K562 (cell line): ENCODE data around the gene KMT5B. TPM values are rescaled to one million over a fixed set of nuclear protein-coding genes. Genes with fewer than 3 reads are reported as not detected.

Experiments
- ATAC-seq: fragments of 200-7000 bp; cut with Tn5 transposase; 3 replicates; pipeline ENCODE4 v1.9.1; 2020; ENCODE audit warnings: moderate library complexity
- BruUV-seq: library from RNA; stranded (reverse); fragments of 400-500 nt; replicated peaks from 2 replicates; lab custom pipeline; 2021; lab: Mats Ljungman, UMichigan
- CTCF ChIA-PET: fragments of 300-600 bp; formaldehyde crosslinking; extraction: SDS; loops from one replicate; lab custom pipeline; 2021; ENCODE audit warnings: low intra/inter-chr PET ratio; lab: Yijun Ruan, JAX
- POLR2A ChIA-PET: fragments of 300-600, 350-650 bp; sonication (Branson Sonifier 250); formaldehyde crosslinking; extraction: SDS; loops from one replicate; lab custom pipeline; 2021; ENCODE audit warnings: antibody characterized with exemption, inconsistent platforms; lab: Yijun Ruan, JAX
- DNase-seq, 4 experiments: peaks; one replicate each; pipeline versions ENCODE4 v3.0.0 to v3.0.0-alpha.2; 2011 to 2018; ENCODE audit warnings: low spot score in 3 of 4, mixed read lengths in 3 of 4; ENCODE audit errors: extremely low read depth in 1 of 4
- FAIRE-seq: peaks from 2 replicates; lab custom pipeline; 2011; peaks lifted over from hg19 to GRCh38; lab: Jason Lieb, UNC
- H2AFZ ChIP-seq: 2 replicates; pipeline ENCODE4 v1.6.0; 2011; ENCODE audit warnings: low read depth, low read length, control low read depth, inconsistent platforms
- H3K27ac ChIP-seq: fragments of 200-600 bp; 3 replicates; pipeline ENCODE4 v1.8.0; 2011; ENCODE audit warnings: low read depth, mild to moderate bottlenecking, control low read depth, inconsistent platforms, low read length, moderate library complexity, mixed read lengths; ENCODE audit errors: extremely low read depth
- H3K27me3 ChIP-seq, 2 experiments: fragments of 300-600 bp in 1 of 2; 2 replicates in 1 of 2; 3 replicates in 1 of 2; pipeline versions ENCODE4 v1.6.0 to v1.8.0; 2011; ENCODE audit warnings: inconsistent platforms in 2 of 2, low read length in 2 of 2, mild to moderate bottlenecking in 1 of 2, mixed read lengths in 1 of 2, moderate library complexity in 1 of 2; ENCODE audit not compliant: control insufficient read depth in 2 of 2, insufficient read depth in 2 of 2
- H3K36me3 ChIP-seq: fragments of 300-600 bp; 3 replicates; pipeline ENCODE4 v1.8.0; 2011; ENCODE audit warnings: mild to moderate bottlenecking, low read length, inconsistent platforms; ENCODE audit not compliant: control insufficient read depth, insufficient read depth
- H3K4me1 ChIP-seq, 2 experiments: fragments of 200-600 bp in 1 of 2; replicated peaks in 1 of 2; 2 replicates in 1 of 2; 3 replicates in 1 of 2; pipeline versions ENCODE4 v1.5.1 to v1.8.0; 2011; ENCODE audit warnings: inconsistent platforms in 2 of 2, low read length in 2 of 2, mild to moderate bottlenecking in 1 of 2, mixed read lengths in 1 of 2, moderate library complexity in 1 of 2; ENCODE audit not compliant: control insufficient read depth in 2 of 2, insufficient read depth in 2 of 2
- H3K4me2 ChIP-seq: 2 replicates; pipeline ENCODE4 v1.6.1; 2011; ENCODE audit warnings: low read length, control low read depth, inconsistent platforms, mixed read lengths; ENCODE audit not compliant: insufficient read depth
- H3K4me3 ChIP-seq: fragments of 200-600 bp; sonication (generic), shearing (Covaris generic); 2 replicates; pipeline ENCODE4 v1.5.1; 2016; ENCODE audit warnings: control low read depth, inconsistent platforms
- H3K79me2 ChIP-seq: fragments of 200-600 bp; 3 replicates; pipeline ENCODE4 v1.8.0; 2011; ENCODE audit warnings: low read length, inconsistent platforms; ENCODE audit not compliant: control insufficient read depth, insufficient read depth
- H3K9ac ChIP-seq, 2 experiments: 2 replicates each; pipeline versions ENCODE4 v1.6.0 to v1.6.1; 2011; ENCODE audit warnings: low read depth in 2 of 2, low read length in 2 of 2, control low read depth in 1 of 2, inconsistent platforms in 1 of 2, mild to moderate bottlenecking in 1 of 2, mixed read lengths in 1 of 2; ENCODE audit not compliant: insufficient read depth in 1 of 2
- H3K9me1 ChIP-seq: one replicate; pipeline ENCODE4 v1.6.0; 2011; ENCODE audit warnings: inconsistent platforms, mild to moderate bottlenecking, low read length, moderate library complexity; ENCODE audit not compliant: control insufficient read depth, insufficient read depth
- H3K9me3 ChIP-seq: replicated peaks from 2 replicates; pipeline ENCODE4 v1.5.1; 2011; ENCODE audit warnings: low read depth, low read length, inconsistent platforms; ENCODE audit not compliant: control insufficient read depth, insufficient read depth
- H4K20me1 ChIP-seq: replicated peaks from 2 replicates; pipeline ENCODE4 v1.6.1; 2011; ENCODE audit warnings: low read length, inconsistent platforms, mixed read lengths; ENCODE audit not compliant: control insufficient read depth, insufficient read depth
- CBX1 ChIP-seq: sonication (generic); IDR thresholded peaks from 2 replicates; pipeline ENCODE4 v1.6.1; 2016; ENCODE audit warnings: antibody characterized with exemption, low read depth, mild to moderate bottlenecking
- CREM ChIP-seq: IDR thresholded peaks from 2 replicates; pipeline ENCODE4 v1.6.1; 2014; ENCODE audit warnings: antibody characterized with exemption, low read depth
- CTCFL ChIP-seq: IDR thresholded peaks from 2 replicates; pipeline ENCODE4 v1.6.1; 2011; ENCODE audit warnings: borderline replicate concordance, low read depth, mild to moderate bottlenecking, moderate library complexity, low read length; ENCODE audit not compliant: insufficient read depth, poor library complexity, severe bottlenecking
- NELFE ChIP-seq: IDR thresholded peaks from 2 replicates; pipeline ENCODE4 v1.6.1; 2011; ENCODE audit warnings: mild to moderate bottlenecking; ENCODE audit not compliant: insufficient read depth, insufficient read length
- NR2F6 ChIP-seq: fragments of 450-650 bp; formaldehyde crosslinking; IDR thresholded peaks from 2 replicates; pipeline ENCODE4 v1.4.0; 2020; ENCODE audit warnings: mild to moderate bottlenecking
- POLR3A ChIP-seq: IDR thresholded peaks from 2 replicates; pipeline ENCODE4 v1.6.1; 2011; ENCODE audit warnings: borderline replicate concordance, mild to moderate bottlenecking, moderate library complexity; ENCODE audit not compliant: insufficient read length, insufficient read depth; ENCODE audit errors: extremely low read depth
- RBM14 ChIP-seq: fragments of 200-400 bp; formaldehyde crosslinking; IDR thresholded peaks from 2 replicates; pipeline ENCODE4 v1.6.1; 2018; ENCODE audit warnings: low read depth, mild to moderate bottlenecking, low read length, moderate library complexity, borderline replicate concordance; ENCODE audit not compliant: insufficient read depth
- ZNF609 ChIP-seq: sonication (generic); formaldehyde crosslinking; IDR thresholded peaks from 2 replicates; pipeline ENCODE4 v1.8.1; 2023; ENCODE audit warnings: missing genetic modification reagents, mild to moderate bottlenecking, borderline replicate concordance
- WGBS: fragments of 100-300 bp; shearing (Covaris generic); methylation state at CpG from one replicate; pipeline ENCODE4 v1.1.6; 2016; ENCODE audit warnings: low coverage, mixed read lengths; ENCODE audit not compliant: insufficient coverage; ENCODE audit errors: missing lambda C conversion rate; 5-methylcytosine and 5-hydroxymethylcytosine counted together
- in situ Hi-C: fragments of 300-500 bp; cut with MboI; formaldehyde crosslinking; loops from 4 replicates; pipeline ENCODE4 v1.15.0; 2018; ENCODE audit warnings: inconsistent platforms, mixed read lengths
- intact Hi-C: fragments of 100-400 bp; cut with micrococcal nuclease; formaldehyde crosslinking; loops from 2 replicates; pipeline ENCODE4 v1.14.2; 2022
- polyA plus RNA-seq, 8 experiments: library from polyadenylated mRNA; depleted of rRNA in 4 of 8; stranded (reverse) in 5 of 8; unstranded in 3 of 8; fragments of >200 nt; fragmentation: Nextera tagmentation in 2 of 8; fragmentation: Illumina TruSeq in 1 of 8; extraction: Ambion mirVana in 2 of 8; extraction: Trizol in 1 of 8; gene quantifications; 2 replicates each; pipeline versions ENCODE4 v1.2.1 to v1.2.3, GENCODE V29; 2011 to 2014; ENCODE audit warnings: inconsistent platforms in 1 of 8, missing spikeins in 1 of 8
- total RNA-seq, 7 experiments: library from RNA; depleted of rRNA in 6 of 7; stranded (reverse); fragments of >200 nt in 6 of 7; fragmentation: Illumina TruSeq in 2 of 7; extraction: Trizol in 2 of 7; gene quantifications; 2 replicates each; pipeline versions ENCODE4 v1.2.1 to v1.2.3, GENCODE V29; 2011 to 2021; ENCODE audit warnings: low replicate concordance in 1 of 7

The KMT5B gene
- total and polyA plus RNA-seq, 9 of the 15 experiments (the other 6 are each of a cell fraction or from before 2014, with no cell fraction given), result 7.3 to 27.3 (median 20.9) TPM

DNA sequence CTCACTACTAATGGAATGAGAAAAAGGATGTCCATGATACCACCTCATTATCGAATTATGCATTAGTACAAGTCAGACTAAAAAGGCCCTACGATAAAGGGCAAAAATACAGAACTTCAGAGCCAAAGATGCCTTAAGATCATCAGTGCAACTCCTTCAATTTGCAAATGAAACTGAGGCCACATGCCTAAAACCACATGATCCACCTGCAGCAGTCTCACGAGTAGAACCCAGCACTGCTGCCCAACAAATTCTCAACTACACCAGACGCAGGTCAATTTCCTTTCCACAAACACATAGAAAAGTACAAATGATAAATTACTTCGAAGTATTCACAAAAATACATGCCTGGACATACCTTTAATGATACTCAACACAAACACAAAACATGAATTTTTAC lies 20.1 kb downstream of the KMT5B start:
- Histone ChIP-seq H3K4me3 (no peak overlapping the region), H3K9me1 (no peaks in the 10 kb centered on the region), H3K79me2 (peaks cover 45% of the 10 kb centered on the region), H3K4me1 (no peaks in the 10 kb centered on the region), H2AFZ (no peak overlapping the region), H3K36me3 (no peaks in the 10 kb centered on the region; the same call in 2 of the 3 replicates), H3K9ac (no peak overlapping the region), H3K27me3 (no peaks in the 10 kb centered on the region), H4K20me1 (peaks cover 7% of the 10 kb centered on the region; the same call in 1 of the 2 replicates), H3K4me2 (no peak overlapping the region), H3K27ac (no peak overlapping the region), H3K9me3 (no peaks in the 10 kb centered on the region)
- intact Hi-C loops, result no loop called here
- in situ Hi-C loops, result no loop called here
- TF ChIP-seq CTCFL (no peak), ZNF609 (CRISPR knock-in tag) (no peak), RBM14 (no peak), POLR3A (no peak), NR2F6 (CRISPR knock-in tag) (no peak), CREM (no peak), CBX1 (no peak), NELFE (no peak)
- ATAC-seq (no peak), DNase-seq (no peak), FAIRE-seq (no peak)
- CTCF ChIA-PET, result no interaction called here
- no TSS peak for BruUV-seq
- WGBS, result 50% methylated on average over 5 of the region's 5 CpGs
- POLR2A ChIA-PET, result interaction anchor here (0.7 to 1.8 kb wide), 3 partner anchors 11 to 19 kb away, joined by 3 to 5 read pairs (median 4); no protein-coding TSS in a partner anchor
